ENCODE results near the gene ZDHHC19. TPM values are rescaled to one million over a fixed set of nuclear protein-coding genes. Genes with fewer than 3 reads are reported as not detected.
"Not testable (repeated sequence)": the region's sequence is repeated elsewhere in the genome, so short reads cannot be mapped to it uniquely, and the experiment has no call there.

Gene ZDHHC19
- total RNA-seq, 6 experiments from 2014 or later = 0.18 to 5.8 (median 0.80) TPM

GRCh38 chr3:196251918-196252317 is 40.7 kb upstream of the ZDHHC19 start:
- Histone ChIP-seq H3K27ac (no peak overlapping the region), H3K36me3 (peaks cover 0 to 36% (median 3%) of the 10 kb centered on the region in 4 donors), H3K4me1 (no peaks in the 10 kb centered on the region), H3K4me3 (no peak overlapping the region), H3K9me3 (no peaks in the 10 kb centered on the region), H3K27me3 (no peaks in the 10 kb centered on the region)
- DNase-seq (no peak), ATAC-seq (no peak)
- WGBS (ENCODE audit: insufficient coverage, low coverage, low lambda C conversion rate, missing lambda C conversion rate) = 98% methylated on average over 13 of the region's 16 CpGs
- TF ChIP-seq POLR2A (IDR thresholded peaks at IDR 0.05) = no peak
- TF ChIP-seq CTCF (IDR thresholded peaks at IDR 0.05) = no peak
- intact Hi-C loops (cut with DNase I) = no loop called here

- no peak for TF ChIP-seq CTCF (IDR thresholded peaks at IDR 0.05)
- TF ChIP-seq POLR2A (IDR thresholded peaks at IDR 0.05) = no peak
- Histone ChIP-seq H3K36me3 (peaks cover 4 to 27% (median 13%) of the 10 kb centered on the region in 4 donors), H3K27ac (no peak overlapping the region), H3K9me3 (no peaks in the 10 kb centered on the region), H3K27me3 (no peaks in the 10 kb centered on the region), H3K4me1 (peaks cover 0 to 3% (median 0%) of the 10 kb centered on the region in 4 donors), H3K4me3 (no peak overlapping the region)
- intact Hi-C loops (cut with DNase I) = no loop called here
- 84% methylated on average over 8 of the region's 13 CpGs for WGBS (ENCODE audit: insufficient coverage, low coverage, low lambda C conversion rate, missing lambda C conversion rate)
- DNase-seq (no peak), ATAC-seq (no peak)
Observed at GRCh38 chr3:196246612-196247308, 35.6 kb upstream of the ZDHHC19 start.

- H3K27ac ChIP-seq; H3K4me3 ChIP-seq; ATAC-seq; intact Hi-C loops (cut with DNase I); H3K27me3 ChIP-seq; H3K9me3 ChIP-seq; DNase-seq; H3K4me1 ChIP-seq: not testable (repeated sequence)
- peaks cover 5 to 52% (median 17%) of the 10 kb centered on the region in 4 donors for H3K36me3 ChIP-seq
- WGBS (ENCODE audit: insufficient coverage, low coverage, low lambda C conversion rate, missing lambda C conversion rate) = no CpG with 5 or more reads among the region's 34 CpGs
Observed at GRCh38 chr3:196244166-196244565, 33.0 kb upstream of the ZDHHC19 start.

- intact Hi-C loops (cut with DNase I) = no loop called here
- DNase-seq (no peak), ATAC-seq (no peak)
- Histone ChIP-seq H3K4me3 (no peak overlapping the region), H3K9me3 (no peaks in the 10 kb centered on the region), H3K36me3 (peaks cover 5 to 61% (median 19%) of the 10 kb centered on the region in 4 donors), H3K4me1 (peaks cover 0 to 3% (median 0%) of the 10 kb centered on the region in 4 donors), H3K27ac (no peak overlapping the region), H3K27me3 (no peaks in the 10 kb centered on the region)
- WGBS (ENCODE audit: insufficient coverage, low coverage, low lambda C conversion rate, missing lambda C conversion rate) = 71% methylated on average over 3 of the region's 8 CpGs
- TF ChIP-seq CTCF (IDR thresholded peaks at IDR 0.05) = no peak
Observed at GRCh38 chr3:196241704-196242103, 30.5 kb upstream of the ZDHHC19 start.

GRCh38 chr3:196240424-196240823 is 29.2 kb upstream of the ZDHHC19 start:
- H3K9me3 ChIP-seq = no peaks in the 10 kb centered on the region
- H3K27ac ChIP-seq = no peak overlapping the region
- TF ChIP-seq CTCF (IDR thresholded peaks at IDR 0.05) (no peak), POLR2A (IDR thresholded peaks at IDR 0.05) (no peak)
- H3K27me3 ChIP-seq = no peaks in the 10 kb centered on the region
- intact Hi-C loops (cut with DNase I) = no loop called here
- peaks cover 5 to 54% (median 19%) of the 10 kb centered on the region in 4 donors for H3K36me3 ChIP-seq
- ATAC-seq (no peak), DNase-seq (no peak)
- H3K4me1 ChIP-seq = peaks cover 0 to 3% (median 0%) of the 10 kb centered on the region in 4 donors
- no peak overlapping the region for H3K4me3 ChIP-seq
- WGBS (ENCODE audit: insufficient coverage, low coverage, low lambda C conversion rate, missing lambda C conversion rate) = 73% methylated on average over 4 of the region's 4 CpGs
